GM10266 (cell line): Measurements from ENCODE around the gene PODXL2.

Experiments used
- DNase-seq: peaks from one replicate; pipeline ENCODE4 v3.0.0; 2012; ENCODE audit errors: extremely low spot score
- CTCF ChIP-seq: IDR thresholded peaks from 2 replicates; pipeline ENCODE4 v1.5.1; 2012; ENCODE audit warnings: mild to moderate bottlenecking, low read depth; ENCODE audit not compliant: control insufficient read depth, insufficient read depth; ENCODE audit errors: missing control alignments

Gene PODXL2

DNA sequence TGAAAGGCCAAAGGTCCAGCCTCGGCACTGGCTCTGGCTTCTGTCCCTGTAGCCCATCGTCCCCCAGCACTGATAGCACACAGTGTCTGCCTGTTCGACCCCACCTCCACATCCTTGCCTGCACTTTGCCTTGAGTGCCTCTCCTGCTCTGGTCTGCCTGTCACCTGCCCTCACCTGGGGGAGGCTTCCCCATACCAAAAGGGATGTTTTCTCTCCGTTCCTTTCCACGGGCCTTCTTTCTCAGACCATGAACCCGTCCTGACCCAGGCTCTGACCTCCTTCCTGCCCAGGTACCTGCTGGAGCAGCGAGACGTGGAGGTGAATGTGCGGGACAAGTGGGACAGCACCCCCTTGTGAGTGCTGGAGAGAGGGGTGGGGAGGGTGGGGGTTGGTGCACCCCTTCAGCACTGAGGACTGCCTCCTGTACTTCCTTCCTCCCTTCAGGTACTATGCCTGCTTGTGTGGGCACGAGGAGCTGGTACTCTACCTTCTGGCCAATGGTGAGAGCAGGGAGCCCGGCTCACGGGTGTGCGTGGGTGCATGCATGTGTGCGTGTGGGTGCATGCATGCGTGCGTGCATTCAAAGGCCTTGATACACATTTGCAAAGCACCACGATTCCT lies 45.2 kb downstream of the PODXL2 start:
- DNase-seq, result no peak
- TF ChIP-seq CTCF, result no peak

GRCh38 chr3:127674790-127675189 lies 45.8 kb downstream of the PODXL2 start:
- DNase-seq, result no peak

DNA sequence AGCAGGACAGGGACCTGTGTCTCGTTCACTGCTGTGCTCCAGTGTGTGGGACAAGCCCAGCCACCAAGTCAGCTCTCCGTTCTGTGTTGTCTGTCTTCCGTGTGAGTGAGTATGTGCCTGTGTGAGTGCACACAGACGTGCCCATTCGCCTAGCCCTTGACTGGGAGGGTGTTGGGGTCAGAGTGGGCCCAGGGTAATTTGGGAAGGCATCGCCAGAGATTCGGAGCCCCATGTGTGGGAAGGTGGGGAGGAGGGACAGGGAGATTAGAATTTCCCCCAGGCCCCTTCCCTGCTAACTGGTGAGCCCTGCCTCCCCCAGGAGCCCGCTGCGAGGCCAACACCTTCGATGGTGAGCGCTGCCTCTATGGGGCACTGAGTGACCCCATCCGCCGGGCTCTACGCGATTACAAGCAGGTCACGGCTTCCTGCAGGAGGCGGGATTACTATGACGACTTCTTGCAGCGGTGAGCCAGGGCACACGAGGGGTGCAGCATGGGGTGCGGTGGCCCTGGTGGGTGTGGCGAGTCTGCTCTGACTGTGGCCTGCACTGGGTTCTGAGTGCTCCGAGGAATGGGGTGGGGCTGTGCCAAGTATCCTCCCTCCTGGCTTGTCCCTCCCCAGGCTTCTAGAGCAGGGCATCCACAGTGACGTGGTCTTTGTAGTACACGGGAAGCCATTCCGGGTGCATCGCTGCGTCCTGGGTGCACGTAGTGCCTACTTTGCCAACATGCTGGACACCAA lies 46.8 kb downstream of the PODXL2 start:
- no peak for TF ChIP-seq CTCF
- DNase-seq, result no peak

More at GRCh38 chr3:127674790-127675189, 45.8 kb downstream of the PODXL2 start:
- TF ChIP-seq CTCF, result no peak

DNA sequence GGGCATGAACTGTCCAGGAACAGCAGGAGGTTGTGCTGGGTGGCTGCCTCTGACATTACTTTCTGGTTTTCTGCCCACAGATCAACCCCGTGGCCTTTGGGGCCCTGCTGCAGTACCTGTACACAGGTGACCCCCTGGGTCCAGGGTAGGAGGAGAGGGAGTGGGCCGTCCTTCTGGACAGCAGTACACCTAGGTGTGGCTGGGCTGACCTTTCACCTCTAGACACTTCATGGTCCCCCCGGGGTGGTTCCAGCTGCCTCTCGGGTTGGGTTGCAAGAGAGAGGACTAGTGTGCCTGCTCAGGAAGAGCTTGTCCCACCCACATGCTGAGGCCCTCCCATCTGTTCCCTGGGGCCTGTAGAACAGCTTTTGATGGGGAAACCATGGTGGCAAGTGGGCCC lies 47.5 kb downstream of the PODXL2 start:
- no peak for DNase-seq
- no peak for TF ChIP-seq CTCF

GRCh38 chr3:127676921-127677351 lies 48.0 kb downstream of the PODXL2 start:
- no peak for DNase-seq
- no peak for TF ChIP-seq CTCF

- no peak for DNase-seq
- no peak for TF ChIP-seq CTCF
These were observed 48.7 kb downstream of the PODXL2 start for GRCh38 chr3:127677541-127678314.

- TF ChIP-seq CTCF, result no peak
- no peak for DNase-seq
These were observed 49.3 kb downstream of the PODXL2 start for GRCh38 chr3:127678315-127678599.
